ENCODE measurements around the gene MYL7. TPM values are rescaled to one million over a fixed set of nuclear protein-coding genes. Genes with fewer than 3 reads are reported as not detected.

MYL7 gene
- total RNA-seq, 1 experiment from 2014 or later = not detected

DNA sequence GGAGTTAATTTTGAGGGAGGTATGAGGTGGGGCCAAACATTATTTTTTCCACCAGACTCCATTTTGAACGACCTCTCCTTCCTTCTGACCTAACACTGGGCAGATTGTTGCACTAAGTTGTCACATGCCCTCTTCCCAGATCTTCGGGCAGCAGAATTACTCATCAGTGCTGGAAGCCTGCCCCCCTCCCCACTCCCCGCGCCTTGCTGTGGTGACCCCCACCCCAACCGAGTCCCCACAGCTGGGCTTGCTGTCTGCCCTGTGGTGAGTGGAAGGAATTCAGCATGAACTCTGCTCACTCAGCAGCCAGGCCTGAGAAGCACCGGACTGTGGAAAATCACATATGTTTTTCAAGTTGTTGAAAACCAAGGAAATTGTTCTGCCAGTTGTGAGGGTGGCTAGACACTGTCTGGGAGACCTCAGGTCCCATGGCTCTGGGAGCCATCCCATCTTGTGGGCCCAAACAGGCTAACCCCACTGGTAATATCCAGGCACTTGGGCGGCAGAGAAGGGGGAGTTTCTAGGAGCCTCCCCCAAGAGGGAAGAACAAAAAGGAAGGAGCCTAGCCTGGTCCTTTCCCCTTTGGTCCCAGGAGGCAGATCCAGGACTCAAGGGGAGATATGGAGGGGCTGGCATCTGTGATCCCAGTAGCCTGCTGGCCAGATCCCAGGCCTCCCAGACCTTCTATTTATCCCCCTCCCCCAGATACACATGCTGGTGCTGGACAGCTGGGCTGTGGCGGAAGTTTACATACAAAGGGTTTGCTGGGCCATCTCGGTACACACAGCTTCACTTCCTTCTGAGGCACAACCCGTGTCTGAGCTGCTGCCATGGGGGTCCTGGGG lies 40.5 kb downstream of the MYL7 start:
- CTCF ChIA-PET = no interaction called here
- Mint-ChIP-seq H3K27ac (ENCODE audit: low read depth, unreplicated experiment) (no peak overlapping the region), H3K4me1 (ENCODE audit: insufficient read depth, unreplicated experiment) (peaks cover 23% of the 10 kb centered on the region)

GRCh38 chr7:44099669-44100068 lies 41.5 kb downstream of the MYL7 start:
- Mint-ChIP-seq H3K27ac (ENCODE audit: low read depth, unreplicated experiment) (no peak overlapping the region), H3K9me3 (ENCODE audit: unreplicated experiment) (no peaks in the 10 kb centered on the region), H3K27me3 (ENCODE audit: insufficient read depth, unreplicated experiment) (no peaks in the 10 kb centered on the region), H3K36me3 (ENCODE audit: insufficient read depth, unreplicated experiment) (peaks cover 7% of the 10 kb centered on the region), H3K4me3 (ENCODE audit: unreplicated experiment) (no peak overlapping the region), H3K4me1 (ENCODE audit: insufficient read depth, unreplicated experiment) (peaks cover 19% of the 10 kb centered on the region)
- CTCF ChIA-PET = no interaction called here
- no TSS peak for BruUV-seq (replicated peaks)
- TF ChIP-seq, protein P1, sequence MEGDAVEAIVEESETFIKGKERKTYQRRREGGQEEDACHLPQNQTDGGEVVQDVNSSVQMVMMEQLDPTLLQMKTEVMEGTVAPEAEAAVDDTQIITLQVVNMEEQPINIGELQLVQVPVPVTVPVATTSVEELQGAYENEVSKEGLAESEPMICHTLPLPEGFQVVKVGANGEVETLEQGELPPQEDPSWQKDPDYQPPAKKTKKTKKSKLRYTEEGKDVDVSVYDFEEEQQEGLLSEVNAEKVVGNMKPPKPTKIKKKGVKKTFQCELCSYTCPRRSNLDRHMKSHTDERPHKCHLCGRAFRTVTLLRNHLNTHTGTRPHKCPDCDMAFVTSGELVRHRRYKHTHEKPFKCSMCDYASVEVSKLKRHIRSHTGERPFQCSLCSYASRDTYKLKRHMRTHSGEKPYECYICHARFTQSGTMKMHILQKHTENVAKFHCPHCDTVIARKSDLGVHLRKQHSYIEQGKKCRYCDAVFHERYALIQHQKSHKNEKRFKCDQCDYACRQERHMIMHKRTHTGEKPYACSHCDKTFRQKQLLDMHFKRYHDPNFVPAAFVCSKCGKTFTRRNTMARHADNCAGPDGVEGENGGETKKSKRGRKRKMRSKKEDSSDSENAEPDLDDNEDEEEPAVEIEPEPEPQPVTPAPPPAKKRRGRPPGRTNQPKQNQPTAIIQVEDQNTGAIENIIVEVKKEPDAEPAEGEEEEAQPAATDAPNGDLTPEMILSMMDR (IDR thresholded peaks at IDR 0.05; ENCODE audit: unreplicated experiment) = no peak
- POLR2A ChIA-PET = interaction anchor here (0.9 kb wide), 1 partner anchor 31 kb away, joined by 5 read pairs; no protein-coding TSS in a partner anchor
- no peak for DNase-seq (ENCODE audit: unreplicated experiment)
- intact Hi-C loops (cut with micrococcal nuclease) = no loop called here

More for the DNA sequence above, 40.5 kb downstream of the MYL7 start:
- no TSS peak for BruUV-seq (replicated peaks)
- no peak for DNase-seq (ENCODE audit: unreplicated experiment)
- POLR2A ChIA-PET = no interaction called here
- H3K36me3 Mint-ChIP-seq (ENCODE audit: insufficient read depth, unreplicated experiment) = peaks cover 7% of the 10 kb centered on the region
- no peaks in the 10 kb centered on the region for H3K9me3 Mint-ChIP-seq (ENCODE audit: unreplicated experiment)
- intact Hi-C loops (cut with micrococcal nuclease) = no loop called here
- no peaks in the 10 kb centered on the region for H3K27me3 Mint-ChIP-seq (ENCODE audit: insufficient read depth, unreplicated experiment)
- TF ChIP-seq, protein P1 (IDR thresholded peaks at IDR 0.05; ENCODE audit: unreplicated experiment) = no peak
- H3K4me3 Mint-ChIP-seq (ENCODE audit: unreplicated experiment) = no peak overlapping the region

- BruUV-seq (replicated peaks) = no TSS peak
- H3K27ac Mint-ChIP-seq (ENCODE audit: low read depth, unreplicated experiment) = no peak overlapping the region
- POLR2A ChIA-PET = interaction anchor here (0.8 to 1.3 kb wide), 3 partner anchors 11 to 30 kb away, joined by 3 to 5 read pairs (median 5); no protein-coding TSS in a partner anchor
These were observed 42.8 kb downstream of the MYL7 start for GRCh38 chr7:44098092-44099068.

More at GRCh38 chr7:44098092-44099068, 42.8 kb downstream of the MYL7 start:
- Mint-ChIP-seq H3K27me3 (ENCODE audit: insufficient read depth, unreplicated experiment) (no peaks in the 10 kb centered on the region), H3K4me1 (ENCODE audit: insufficient read depth, unreplicated experiment) (peaks cover 19% of the 10 kb centered on the region), H3K9me3 (ENCODE audit: unreplicated experiment) (no peaks in the 10 kb centered on the region), H3K36me3 (ENCODE audit: insufficient read depth, unreplicated experiment) (peaks cover 7% of the 10 kb centered on the region), H3K4me3 (ENCODE audit: unreplicated experiment) (no peak overlapping the region)
- TF ChIP-seq, protein P1 (IDR thresholded peaks at IDR 0.05; ENCODE audit: unreplicated experiment) = no peak
- CTCF ChIA-PET = interaction anchor here (0.6 kb wide), 2 partner anchors 22 to 186 kb away, joined by 3 read pairs; no protein-coding TSS in a partner anchor
- intact Hi-C loops (cut with micrococcal nuclease) = no loop called here
- no peak for DNase-seq (ENCODE audit: unreplicated experiment)
